Medulla oblongata (tissue), 1 donor: ENCODE measurements around the gene RANBP2.

Source experiments
- DNase-seq: peaks from one replicate; pipeline ENCODE4 v3.0.0-alpha.2; 2015; ENCODE audit errors: extremely low spot score

RANBP2 gene

GRCh38 chr2:108778857-108779256 is 59.6 kb downstream of the RANBP2 start:
- no peak for DNase-seq

- DNase-seq: no peak
These were observed 66.7 kb downstream of the RANBP2 start for GRCh38 chr2:108786008-108786353.

DNA sequence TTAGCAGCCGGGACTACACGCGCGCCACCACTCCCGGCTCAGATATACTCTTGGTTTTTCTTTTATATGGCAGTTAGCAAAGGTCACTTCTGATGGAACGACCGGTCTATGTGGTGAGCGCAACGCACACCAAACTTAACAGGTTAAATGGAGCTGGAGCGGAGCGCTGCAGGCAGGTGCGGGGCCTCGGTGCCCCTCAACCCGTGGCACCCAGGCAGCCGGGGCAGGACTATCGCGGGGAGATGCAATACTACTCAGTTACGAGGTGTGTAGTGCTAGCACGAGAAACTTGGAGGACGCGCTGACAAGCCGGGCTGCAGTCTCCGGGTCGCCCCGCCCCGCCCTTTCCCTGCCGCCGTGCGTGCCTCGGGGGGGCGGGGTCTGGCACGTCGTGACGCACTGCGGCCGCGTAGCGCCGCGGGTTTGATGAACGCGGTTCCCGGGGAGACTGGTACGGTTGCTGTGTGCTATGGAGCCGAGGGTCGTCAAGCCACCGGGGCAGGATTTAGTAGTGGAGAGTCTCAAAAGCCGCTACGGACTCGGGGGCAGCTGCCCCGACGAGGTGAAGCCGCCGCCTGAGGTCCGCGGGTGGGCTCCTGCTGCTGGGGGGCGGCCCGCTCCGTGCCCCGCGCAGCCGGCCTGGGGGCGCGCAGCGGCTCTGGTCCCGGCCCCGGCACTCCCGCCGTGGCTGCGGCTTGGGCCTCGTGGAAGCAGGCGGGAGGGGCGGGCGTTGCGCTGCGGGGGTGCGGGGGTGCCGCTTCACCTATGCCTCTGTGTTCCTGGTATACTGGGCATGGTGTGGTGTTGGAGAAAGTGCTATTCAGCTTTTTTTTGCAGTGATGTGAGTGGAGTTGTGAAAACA is 67.3 kb downstream of the RANBP2 start, which contains the start of gene CCDC138:
CCDC138 (plus strand) TSS at position 418 of the 862 bp plus-strand sequence; CDS start at position 470, 52 bp downstream.
- DNase-seq: peak; percentile 88

- DNase-seq: no peak
These were observed 67.9 kb downstream of the RANBP2 start for GRCh38 chr2:108787216-108787541.

DNA sequence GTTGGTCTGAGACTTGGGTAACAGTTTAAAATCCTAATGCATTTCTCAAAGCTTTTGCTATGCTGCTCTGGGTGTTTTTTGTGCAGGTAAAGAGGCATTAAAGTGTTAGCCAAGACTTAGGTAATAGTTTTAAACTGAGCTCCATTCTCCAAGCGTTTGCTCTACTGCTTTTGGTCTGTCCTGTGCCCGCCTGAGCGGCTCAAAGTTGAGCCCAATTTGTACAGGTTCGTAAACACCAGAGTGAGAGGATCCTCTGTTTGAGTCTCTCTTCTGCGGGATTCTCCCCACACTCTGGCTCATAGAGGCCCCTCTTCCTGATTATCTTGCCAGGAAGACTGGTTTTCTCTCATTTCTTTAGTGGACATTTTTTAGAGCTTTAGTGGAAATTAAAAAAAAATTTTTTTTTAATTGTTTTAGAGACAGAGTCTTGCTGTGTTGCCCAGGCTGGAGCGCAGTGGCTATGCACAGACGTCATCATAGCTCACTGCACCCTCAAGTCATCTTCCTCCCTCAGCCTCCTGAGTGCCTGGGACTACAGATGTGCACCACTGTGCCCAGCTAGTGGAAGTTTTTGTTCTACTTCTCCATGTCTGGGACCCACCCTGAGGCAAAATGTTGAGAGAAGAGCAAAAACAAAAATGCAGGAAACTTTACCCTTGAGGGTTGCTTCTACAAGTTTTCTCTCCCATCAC is 83.9 kb downstream of the RANBP2 start:
- DNase-seq: no peak

- DNase-seq: no peak
These were observed 85.8 kb downstream of the RANBP2 start for GRCh38 chr2:108805032-108805431.

DNA sequence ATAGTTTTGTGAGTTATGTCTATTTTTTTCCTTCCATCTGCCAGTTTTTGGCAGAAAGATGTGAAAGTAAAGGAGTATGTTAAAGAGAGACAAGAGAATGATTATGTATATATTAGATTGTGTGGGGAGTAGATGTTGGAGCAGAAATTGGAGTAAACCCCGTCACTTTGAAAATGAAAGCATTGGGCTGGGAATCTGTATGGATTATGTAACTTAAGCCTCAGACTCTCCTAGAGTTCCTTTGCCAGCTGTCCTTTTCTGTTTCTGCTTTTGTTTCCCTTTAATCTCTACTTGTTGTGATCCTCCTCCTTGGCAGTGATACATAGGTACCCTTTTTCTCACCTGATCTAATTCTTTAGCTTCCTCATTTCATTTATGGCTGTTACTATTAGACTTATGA is 86.5 kb downstream of the RANBP2 start:
- DNase-seq: no peak

DNA sequence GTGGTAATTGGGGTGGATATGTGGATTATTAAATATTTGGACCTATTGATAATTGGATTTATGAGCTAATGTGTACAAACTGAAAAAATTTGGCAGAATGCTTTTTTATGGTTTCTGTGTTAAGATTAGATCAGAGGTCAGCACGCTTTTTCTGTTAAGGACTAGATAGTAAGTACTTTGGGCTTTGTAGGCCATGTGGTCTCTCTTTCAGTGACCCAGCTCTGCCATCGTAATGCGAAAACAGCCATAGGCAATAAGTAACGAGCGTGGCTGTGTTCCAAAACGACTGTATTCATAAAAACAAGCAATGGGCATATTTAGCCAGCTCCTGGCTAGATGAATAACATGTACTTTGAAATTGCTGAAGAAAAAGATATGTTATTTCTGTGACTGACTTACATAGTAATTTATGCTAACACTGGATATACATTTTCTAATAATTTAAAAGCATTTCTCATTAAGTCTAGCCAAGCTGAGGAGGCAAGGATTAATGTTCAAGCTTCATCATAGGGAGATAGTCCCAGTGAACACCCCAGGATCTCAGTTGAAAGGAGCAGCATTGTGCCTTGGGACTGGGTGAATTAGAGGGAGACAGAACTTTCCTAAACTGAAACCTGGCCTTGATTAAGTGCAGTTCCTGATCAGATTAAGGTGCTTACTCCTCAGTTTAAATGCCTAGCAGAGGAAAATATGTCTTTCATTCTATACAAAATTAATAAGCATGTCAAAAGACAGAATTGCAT is 87.3 kb downstream of the RANBP2 start:
- no peak for DNase-seq

GRCh38 chr2:108809936-108810335 is 90.7 kb downstream of the RANBP2 start:
- no peak for DNase-seq

DNA sequence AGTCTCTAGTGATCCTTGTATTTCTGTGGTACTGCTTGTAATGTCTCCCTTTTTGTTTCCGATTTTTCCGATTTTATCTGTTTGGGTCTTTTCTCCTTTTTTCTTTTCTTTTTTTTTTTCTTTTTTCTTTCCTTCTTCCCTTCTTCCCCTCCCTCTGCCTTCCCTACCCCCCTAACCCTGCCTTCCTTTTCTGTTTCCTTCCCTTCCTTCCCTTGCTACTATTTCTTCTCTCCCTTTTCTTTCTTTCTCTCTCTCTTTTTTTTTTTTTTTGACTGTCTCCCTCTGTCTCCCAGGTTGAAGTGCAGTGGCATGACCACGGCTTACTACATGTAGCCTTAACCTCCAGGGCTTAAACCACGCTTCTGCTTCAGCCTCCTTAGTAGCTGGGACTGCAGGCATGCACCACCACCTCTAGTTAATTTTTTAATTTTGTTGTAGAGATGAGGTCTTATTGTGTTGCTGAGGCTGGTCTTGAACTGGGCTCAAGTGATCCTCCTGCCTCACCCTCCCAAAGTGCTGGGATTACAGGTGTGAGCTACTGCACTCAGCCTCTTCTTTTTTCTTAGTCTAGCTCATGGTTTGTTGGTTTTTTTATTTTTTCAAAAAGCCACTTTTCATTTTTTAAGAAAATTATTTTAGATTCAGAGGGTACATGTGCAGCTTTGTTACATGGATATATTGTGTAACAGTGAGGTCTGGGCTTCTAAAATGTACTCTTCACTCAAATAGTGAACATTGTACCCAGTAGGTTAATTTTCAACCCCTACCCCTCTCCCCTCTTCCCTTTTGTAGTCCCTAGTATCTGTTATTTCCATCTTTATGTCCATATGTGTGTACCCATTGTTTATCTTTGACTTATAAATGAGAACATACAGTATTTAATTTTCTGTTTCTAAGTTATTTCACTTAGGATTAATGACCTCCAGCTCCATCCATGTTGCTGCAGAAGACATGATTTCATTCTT is 92.0 kb downstream of the RANBP2 start:
- no peak for DNase-seq

DNA sequence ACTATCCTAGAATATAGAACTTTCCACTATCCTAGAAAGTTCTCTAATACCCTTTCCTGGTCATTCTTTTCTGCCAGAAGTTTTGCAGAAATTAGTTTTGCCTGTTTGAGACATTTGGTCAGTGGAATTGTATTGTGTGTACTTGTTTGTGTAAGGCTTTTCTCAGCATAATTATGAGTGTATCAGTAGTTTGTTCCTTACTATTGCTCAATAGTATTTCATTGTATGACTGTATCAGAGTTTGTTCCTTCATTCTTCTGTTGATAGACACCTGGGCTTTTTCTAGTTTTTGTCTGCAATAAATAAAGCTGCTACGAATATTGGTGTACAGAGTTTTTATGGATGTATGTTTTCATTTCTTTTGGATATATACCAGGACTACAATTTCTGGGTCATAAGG is 94.5 kb downstream of the RANBP2 start:
- DNase-seq: no peak

- no peak for DNase-seq
These were observed 101.2 kb downstream of the RANBP2 start for GRCh38 chr2:108820482-108820881.

DNA sequence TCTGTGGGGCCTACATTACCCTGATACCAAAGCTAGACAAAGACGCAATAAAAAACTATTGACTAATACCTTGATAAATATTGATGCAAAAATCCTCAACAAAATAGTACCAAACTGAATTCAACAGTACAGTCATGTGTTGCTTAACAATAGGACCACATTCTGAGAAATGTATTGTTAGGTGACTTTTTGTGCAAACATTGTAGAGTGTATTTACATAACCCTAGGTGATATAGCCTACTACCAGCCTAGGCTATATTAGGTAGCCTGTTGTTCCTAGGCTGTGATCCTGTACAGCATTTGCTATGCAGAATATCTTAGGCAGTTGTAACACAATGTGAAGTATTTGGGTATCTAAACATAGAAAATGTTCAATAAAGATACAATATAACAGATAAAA is 104.0 kb downstream of the RANBP2 start:
- no peak for DNase-seq

DNA sequence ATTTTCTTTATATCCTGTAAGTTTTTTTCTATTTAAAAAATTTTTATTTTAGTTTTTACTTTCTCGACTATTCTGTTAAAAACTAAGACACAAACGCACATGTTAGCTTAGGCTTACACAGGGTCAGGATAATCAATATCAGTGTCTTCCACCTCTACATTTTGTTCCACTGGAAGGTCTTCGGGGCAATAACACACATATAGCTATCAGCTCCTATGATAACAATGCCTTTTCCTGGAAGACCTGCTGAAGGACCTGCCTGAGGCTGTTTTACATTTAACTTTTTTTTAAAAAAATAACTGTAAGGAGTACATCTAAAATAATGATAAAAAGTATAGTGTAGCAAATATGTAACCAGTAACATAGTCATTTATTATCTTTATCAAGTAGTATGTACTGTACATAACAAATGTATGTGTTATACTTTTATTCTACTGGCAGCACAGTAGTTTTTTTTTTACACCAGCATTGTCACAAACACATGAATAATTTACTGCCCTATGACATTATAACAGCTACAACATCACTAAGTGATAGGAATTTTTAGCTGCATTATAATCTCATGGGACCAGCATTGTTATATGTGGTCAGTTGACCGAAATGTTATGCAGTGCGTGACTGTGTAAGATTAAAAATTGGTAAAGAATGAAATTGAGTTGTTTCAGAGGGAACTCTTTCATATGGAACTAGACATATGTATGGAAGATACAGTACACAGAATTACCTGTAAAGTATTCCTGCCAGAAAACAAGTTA is 105.2 kb downstream of the RANBP2 start:
- DNase-seq: no peak

DNA sequence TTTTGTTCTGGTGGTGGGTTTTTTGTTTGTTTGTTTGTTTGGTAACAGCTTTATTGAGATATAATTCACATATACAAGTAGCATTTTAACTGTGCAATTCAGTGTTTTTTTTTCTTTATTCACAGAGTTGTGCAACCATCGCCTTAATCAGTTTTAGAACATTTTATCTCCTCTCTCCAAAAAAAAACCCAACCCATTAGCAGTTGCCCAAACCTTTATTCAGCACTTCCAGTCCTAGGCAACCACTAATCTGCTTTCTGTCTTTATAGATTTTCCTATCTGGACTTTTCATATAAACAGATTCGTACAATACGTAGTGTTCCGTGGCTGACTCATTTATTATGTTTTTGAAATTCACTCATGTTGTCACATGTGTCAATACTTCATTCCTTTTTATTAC is 106.0 kb downstream of the RANBP2 start:
- DNase-seq: no peak

- no peak for DNase-seq
These were observed 106.5 kb downstream of the RANBP2 start for GRCh38 chr2:108825736-108826135.

- DNase-seq: no peak
These were observed 110.5 kb downstream of the RANBP2 start for GRCh38 chr2:108829578-108830310.

DNA sequence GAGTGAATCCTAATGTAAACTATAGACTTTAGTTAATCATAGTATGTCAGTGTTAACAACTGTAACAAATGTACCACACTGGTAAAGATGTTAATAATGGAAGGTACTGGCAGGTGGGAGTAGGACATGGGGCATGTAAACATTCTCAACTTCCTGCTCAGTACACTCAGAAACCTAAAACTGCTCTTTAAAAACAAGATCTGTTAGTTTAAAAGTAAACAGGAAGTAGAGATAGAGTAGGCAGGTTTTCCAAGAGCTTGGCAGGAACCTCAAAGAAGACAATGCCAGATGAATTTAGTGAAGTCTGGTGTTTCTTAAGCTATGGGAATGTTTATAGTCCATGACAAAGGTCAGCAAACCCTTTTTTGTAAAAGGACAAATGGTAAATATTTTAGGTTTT is 113.9 kb downstream of the RANBP2 start:
- no peak for DNase-seq

DNA sequence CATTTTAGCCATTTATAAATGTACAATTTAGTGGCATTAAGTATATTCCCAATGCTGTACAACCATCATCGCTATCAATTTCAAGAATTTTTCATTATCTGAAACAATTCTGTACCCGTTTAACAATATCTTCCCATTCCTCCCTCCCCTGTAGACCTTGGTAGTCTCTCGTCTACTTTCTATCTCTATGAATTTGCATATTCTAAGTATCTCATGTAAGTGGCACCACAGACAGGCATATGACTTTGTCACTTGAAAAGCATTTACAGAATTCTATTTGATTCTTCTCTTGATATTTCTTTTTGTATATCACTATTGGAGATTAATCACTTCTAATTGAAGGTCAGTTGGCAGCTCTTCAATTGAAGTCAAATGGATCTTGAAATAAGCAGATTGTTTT is 115.3 kb downstream of the RANBP2 start:
- DNase-seq: no peak

- DNase-seq: no peak
These were observed 115.8 kb downstream of the RANBP2 start for GRCh38 chr2:108835040-108835439.
